Measurements from ENCODE around the gene ANO8.

The ANO8 gene

DNA sequence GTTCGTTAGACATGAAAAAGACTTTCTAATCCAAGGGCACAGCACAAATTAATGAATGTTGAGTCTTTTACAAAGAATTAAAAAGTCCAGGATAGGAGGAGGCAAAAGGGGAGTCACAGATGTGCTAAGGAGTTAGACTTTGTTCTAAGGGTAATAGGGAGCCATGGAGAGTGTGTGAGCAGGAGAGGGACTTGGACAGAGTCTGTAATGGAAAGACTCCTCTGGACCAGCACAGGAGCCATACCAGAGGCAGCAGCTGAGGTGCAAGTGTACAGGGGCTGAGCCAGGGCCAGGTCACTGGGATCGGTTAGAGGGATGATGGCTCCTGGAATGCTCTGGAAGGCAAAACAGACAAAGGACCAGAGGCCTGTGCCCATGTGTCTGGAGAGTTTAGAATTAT is 13.2 kb upstream of the ANO8 start:
- DNase-seq (ENCODE audit: low read depth in 2 of 2) = no peak

DNA sequence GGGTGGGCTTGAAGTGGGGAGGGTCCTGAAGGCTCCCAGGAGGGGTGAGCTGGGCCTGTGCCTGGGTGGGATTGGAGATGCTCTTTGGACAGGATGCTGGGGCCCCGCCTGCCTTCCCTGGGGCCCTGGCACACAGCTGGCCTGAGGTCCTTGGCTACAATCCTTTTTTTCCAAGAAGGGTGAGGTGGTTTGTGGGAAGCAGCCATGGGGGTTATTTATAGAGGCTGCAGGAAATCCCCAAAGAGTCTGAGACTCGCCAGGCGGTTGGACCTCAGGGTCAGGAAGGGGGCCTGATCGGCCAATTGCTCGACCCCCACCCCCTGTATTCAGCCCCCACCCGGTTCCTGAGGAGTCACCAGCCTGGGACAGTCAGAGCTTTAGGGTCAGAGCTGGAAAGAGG is 12.7 kb upstream of the ANO8 start:
- DNase-seq (ENCODE audit: low read depth in 2 of 2) = no peak

DNA sequence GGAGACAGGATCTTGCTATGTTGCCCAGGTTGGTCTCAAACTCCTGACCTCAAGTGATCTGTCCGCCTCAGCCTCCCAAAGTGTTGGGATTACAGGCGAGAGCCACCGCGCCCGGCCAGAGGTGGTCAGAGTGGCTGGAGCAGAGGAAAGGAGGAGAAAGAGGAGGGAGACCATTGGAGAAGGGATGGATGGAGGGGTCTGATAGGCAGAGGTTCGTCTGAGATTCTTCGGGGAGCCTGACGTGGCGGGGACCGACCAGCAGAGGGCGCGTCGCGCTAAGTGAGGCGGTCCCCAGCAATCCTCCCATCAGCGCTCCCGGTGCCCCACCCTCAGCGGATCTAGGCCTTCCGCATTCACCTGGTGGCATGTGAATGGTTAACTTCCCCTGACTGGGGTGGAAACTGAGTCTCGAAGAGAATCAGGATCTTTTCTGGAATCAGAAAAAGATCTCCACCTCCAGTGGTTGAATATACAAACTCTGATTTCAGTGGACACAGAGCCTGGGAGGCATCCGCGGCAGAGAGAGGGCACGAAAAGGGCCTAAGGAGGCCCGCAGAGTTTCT is 11.5 kb upstream of the ANO8 start:
- DNase-seq (ENCODE audit: low read depth in 2 of 2) = peak; percentile 54

DNA sequence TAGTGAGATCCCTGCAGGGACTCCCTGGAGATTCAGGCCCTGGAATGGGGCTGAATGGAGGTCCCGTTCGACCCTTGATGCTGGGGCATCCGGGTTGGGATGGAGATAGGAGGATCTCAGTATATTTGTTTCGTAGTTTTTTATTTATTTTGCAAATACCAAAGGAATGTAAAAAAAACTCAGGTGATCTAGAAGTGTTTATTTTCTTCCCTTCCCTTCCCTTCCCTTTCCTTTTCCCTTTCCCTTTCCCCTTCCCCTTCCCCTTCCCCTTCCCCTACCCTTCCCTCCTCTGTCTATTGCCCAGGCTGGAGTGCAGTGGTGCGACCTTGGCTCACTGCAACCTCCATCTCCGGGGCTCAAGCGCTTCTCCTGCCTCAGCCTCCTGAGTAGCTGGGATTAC is 7.2 kb upstream of the ANO8 start:
- no peak for DNase-seq (ENCODE audit: low read depth in 2 of 2)

DNA sequence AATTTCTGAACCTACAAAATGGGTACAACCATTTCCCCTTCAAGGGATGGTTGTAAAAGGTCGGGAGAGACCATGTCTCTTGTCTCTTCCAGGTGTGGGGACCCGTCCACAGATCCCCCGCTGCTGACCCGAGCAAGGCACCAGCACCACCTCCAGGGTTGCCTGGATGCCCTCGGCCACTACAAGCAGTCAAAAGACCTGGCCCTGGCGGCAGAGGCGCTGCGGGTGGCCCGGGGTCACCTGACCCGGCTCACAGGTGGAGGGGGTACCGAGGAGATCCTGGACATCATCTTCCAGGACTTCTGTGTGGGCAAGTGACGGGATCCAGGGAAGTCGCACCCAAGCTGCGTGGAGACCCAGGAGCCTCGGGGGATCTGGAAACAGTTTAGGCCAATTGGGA is 6.7 kb upstream of the ANO8 start:
- no peak for DNase-seq (ENCODE audit: low read depth in 2 of 2)

DNA sequence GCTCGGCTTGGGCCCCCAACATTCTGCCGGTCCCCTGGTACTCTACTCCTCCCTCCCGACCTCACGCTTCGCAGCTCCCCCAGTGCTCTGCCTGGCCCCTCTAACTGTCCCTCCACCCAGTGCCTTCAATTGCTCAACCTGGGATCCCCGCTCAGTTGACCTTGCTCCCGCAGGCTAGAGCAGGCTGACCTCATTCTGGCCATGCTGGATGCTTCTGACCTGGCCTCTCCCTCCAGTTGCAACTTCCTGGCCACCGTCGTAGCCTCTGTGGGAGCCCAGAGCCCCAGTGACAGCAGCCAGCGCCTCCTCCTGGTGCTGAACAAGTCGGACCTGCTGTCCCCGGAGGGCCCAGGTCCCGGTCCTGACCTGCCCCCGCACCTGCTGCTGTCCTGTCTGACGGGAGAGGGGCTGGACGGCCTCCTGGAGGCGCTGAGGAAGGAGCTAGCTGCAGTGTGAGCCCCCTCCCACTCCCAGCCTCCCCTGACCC is 6.3 kb upstream of the ANO8 start:
- DNase-seq (ENCODE audit: low read depth in 2 of 2) = no peak

DNA sequence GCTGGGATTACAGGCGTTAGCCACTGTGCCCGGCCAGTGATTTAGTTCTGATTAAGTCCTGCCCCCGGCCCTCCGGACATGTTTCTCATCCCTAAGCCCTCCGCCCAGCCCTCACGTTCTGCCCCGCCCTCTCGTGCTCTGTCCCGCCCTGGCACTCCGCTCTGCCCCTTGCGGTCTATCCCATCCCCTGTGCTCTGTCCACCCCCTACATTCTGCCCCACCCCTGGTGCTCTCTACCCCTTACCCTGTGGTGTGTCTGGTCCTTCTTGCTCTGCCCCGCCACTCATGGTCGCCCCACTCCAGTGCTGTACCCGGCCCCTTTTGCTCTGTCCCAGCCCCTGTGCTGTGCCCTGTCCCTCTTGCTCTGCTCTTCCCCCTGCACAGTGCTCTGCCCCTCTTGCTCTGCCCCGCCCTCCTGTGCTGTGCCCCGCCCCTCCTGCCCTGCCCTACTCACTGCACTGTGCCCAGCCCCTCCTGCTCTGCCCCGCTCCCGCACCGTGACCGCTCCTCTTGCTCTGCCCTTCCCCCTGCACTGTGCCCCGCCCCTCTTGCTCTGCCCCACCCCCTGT is 5.7 kb upstream of the ANO8 start:
- no peak for DNase-seq (ENCODE audit: low read depth in 2 of 2)

DNA sequence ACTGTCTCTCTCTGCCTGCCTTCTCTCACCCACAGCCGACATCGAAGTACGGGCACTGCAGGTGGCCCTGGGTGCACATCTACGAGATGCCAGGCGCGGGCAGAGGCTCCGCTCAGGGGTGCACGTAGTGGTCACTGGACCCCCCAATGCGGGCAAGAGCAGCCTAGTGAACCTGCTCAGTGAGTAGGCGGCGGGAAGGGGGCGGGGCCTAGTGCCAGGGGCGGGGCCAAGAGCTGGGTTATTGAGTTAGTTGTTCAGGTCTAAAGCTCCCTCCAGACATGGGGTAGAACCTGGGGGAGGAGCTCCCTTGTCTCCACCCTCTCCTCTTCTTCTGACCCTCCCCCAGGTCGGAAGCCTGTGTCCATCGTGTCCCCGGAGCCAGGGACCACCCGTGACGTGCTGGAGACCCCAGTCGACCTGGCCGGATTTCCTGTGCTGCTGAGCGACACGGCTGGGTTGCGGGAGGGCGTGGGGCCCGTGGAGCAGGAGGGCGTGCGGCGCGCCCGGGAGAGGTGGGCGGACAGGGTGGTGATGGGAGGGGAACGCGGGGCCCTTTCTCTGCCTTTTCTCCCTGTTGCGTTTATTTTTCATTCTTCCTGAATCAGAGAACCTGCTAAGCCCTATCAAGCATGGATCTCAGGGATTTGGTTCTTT is 4.6 kb upstream of the ANO8 start:
- DNase-seq (ENCODE audit: low read depth in 2 of 2) = no peak

DNA sequence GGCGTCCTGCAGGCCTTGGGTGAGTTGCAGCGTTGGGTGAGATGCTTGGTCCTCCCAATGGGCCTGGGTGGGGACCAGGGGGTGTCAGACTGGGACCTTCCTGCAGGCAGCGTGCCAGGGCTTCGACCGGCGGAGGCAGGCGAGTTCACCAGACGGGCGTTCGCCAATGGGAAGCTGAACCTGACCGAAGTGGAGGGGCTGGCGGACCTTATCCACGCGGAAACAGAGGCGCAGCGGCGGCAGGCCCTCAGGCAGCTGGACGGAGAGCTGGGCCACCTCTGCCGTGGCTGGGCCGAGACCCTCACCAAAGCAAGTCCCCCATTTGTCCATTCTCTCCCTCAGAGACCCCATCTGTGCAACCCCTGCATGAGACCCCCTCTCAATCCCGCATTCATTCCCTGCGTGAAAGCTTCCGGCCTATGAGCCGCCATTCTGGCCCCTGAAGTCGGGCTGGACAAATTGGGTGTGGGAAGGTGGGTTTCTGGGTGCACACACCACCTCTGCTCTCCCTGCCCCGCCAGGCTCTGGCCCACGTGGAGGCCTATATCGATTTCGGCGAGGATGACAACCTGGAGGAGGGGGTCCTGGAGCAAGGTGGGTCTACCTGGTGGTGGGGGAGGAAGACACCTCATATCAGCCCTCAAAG is 3.9 kb upstream of the ANO8 start:
- DNase-seq (ENCODE audit: low read depth in 2 of 2) = no peak

DNA sequence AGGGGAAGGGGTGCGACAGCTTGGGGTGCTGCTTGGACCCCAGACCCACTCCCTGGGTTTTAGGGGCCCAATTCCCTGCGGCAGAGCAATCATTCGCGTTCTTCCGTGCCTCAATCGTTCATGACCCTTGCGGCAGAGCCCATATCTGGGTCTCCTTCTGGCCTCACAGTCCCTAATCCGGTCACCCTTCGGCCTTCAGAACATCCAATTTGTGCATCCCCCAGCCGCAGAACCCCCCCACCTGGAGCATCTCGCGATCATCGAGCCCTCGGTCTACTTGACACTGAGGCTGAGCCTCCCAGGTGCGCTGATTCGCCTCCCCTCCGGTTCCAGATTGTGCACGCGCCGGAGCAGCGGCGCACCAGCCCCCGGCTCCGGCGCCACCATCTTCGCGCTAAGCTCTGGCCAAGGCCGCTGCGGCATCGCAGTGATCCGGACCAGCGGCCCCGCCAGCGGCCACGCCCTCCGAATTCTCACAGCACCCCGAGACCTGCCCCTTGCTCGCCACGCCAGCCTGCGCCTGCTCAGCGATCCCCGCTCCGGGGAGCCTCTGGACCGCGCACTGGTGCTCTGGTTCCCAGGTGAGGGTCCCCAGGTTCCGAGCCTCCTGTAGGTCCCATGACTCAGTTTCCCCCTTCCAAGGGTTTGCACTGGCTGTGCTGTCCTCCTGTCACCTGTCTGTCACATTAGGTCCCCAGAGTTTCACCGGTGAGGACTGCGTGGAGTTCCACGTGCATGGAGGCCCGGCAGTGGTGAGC is 3.2 kb upstream of the ANO8 start:
- DNase-seq (ENCODE audit: low read depth in 2 of 2) = no peak

DNA sequence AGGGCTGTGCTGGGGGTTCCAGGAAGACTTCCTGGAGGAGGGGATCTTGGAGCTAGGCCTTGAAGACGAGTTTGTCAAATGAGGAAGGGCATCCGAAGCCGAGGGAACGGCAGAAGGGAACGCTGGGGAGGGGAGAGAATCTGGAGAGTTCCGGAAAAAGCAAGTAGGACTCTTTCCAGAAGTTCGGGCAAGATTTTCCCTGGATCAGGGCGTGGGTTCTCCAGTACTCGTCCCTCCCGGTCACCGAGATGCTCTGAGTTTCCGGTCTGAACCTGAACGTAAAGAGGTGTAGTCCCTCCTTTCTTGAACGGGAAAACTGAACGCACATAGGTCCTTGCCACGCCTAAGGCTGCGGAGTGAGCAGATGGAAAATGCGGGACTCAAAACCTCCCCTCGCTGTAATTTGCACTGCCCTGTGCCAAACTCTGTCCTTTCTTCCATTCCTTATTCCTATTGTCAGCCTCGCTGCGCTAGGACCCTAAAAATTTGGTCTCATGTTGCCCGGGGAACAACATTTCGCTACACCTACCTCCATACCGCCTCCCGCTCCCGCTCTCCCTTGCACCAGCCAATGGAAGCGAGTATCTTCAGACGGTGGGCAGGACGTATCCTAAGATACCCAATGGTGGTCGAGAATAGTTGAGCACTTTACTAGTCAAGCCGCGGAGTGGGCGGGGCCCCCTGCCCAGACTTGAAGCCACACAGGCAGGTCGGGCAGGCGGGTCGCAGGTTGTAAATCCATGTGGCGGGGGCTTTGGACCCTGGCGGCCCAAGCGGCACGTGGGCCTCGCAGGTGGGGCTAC is 2.4 kb upstream of the ANO8 start, which contains the start of gene GTPBP3:
Gene GTPBP3 (plus strand): TSS at position 682 of the 803 bp plus-strand sequence. CDS start 59 bp downstream, at position 741.
- peak; percentile 93 to 94 for DNase-seq (ENCODE audit: low read depth in 2 of 2)

DNA sequence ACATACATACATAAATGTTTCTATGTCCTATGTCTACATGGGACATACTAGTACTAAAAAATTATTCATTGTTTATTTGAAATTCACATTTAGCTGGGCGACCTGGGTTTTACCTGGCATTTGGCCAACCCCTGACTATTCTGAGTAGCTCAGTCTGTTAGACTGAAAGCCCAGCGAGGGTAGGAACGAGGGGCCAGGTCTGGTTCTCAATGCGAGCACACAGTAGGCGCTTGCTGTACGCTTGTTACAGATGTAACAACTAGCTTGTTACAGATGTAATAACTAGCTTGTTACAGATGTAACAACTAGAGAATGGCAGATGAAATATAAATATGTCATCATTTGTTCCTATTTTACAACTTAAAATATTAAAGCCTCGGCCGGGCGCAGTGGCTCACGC is 920 bp upstream of the ANO8 start:
- DNase-seq (ENCODE audit: low read depth in 2 of 2) = no peak

DNA sequence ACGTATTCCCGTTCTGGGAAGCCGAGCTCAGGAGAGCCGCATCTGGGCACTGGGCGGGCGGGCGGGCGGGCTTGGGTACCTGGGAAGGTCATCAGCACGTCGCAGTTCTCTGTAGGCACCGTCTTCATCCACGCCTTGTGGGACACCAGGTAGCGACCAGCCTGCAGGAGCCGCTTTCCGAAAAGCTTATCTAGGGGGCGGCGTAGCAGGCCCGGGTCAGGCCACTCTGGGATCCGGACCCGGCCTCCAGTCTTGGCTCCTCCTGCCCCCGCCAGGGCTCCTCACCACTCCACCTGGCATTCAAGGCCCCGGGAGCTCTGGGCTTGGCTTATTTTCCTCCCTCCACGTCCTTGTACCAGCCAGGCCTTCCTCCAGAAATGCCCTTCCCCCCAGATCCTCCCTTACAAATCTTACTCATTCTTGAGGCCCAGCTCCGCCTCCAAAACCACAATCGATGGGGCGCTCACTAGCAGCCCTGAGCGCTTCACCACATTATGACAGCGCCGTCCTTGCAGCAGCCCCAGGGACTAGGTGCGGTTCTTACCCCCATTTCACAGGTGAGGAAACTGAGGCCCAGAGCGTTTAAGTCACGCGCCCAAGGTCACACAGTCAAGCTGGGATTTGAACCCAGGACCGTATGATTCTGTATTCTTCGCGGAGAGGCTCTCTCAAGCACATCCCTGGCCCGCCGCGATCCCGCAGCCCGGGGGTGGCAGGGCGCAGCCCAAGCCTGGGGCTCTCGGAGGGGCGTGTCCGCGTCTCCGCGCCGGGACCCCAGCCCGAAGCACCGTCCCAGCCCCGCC is 843 bp downstream of the ANO8 start:
- DNase-seq (ENCODE audit: low read depth in 2 of 2) = peak; percentile 52 to 75

DNA sequence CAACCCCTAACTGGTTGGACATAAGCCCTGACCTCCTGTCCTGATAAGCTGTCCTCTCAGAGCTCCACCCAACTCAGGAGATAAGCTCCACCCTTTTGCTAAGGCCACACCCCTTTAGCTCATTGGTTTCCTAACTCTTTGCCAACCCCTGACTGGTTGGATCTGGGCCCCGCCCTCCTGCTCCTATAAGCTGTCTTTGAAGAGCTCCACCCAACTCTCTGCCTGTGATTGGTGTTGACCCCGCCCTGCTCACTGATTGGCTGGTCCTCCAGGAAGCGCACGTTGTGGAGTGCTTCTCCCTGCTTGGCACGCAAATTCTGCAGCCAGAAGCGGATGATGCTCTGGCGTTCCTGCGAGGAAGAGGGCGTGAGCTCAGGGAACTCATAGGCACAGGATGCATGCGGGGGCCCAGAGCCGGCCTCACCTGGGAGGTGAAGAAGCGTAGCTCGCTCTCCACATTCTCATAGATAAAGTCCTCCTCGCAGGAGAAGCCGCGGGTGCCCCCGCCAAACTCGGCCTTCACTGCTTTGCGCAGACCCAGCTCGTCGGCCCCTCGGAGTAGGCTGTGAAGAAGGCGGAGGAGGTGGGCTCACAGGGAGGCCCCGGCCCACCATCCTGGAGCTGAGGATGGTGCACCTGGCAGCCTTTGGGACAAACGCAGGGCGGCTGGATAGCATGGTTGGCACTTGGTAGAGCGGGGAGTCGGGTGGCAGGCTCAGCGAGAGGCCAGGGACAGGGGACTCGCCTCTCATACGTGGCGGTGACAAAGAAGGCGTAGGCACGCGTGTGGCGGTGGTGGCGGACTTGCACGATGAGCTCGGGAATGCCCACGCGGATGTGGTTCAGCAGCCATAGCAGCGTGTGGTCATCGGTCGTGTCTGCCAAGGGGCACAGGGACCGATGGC is 1.7 kb downstream of the ANO8 start:
- no peak for DNase-seq (ENCODE audit: low read depth in 2 of 2)

DNA sequence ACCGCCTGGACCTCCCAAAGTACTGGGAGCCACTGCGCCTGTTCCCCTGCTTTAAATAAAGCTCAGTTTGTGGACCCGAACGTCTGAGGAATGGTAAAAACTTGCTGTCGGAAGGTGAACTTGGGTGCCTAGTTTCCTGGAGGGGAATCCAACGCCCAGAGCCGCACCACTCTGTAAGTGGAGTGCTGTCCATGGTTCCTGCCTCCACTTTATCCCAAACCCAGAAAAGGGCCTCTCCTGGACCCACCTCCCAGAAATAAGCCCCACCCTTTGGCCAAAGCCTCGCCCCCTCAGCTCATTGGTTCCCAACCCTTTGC is 2.3 kb downstream of the ANO8 start:
- no peak for DNase-seq (ENCODE audit: low read depth in 2 of 2)

DNA sequence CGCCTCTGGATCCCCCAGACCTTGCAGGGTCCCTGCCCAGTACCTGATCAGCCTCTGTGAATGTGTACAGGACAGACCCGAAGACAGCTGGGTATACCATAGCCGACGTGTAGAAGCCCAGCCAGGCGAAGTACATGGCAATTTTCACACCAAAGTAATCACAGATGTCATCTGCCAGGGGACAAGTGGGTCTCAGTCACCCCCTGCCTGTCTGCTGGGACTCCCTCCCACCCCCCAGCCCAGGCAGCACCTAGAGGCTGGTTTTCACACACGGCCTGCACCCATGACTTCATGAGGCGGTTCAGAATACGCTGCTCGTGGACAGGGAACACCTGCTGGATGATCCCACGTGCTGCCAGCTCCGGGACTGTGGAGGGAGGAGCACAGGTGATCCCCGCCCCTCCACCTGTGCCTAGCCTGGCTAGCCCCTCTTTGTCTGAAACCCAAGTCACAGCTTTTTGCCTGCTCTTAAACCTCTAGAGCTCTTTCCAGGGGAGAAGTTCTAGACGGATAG is 3.6 kb downstream of the ANO8 start:
- no peak for DNase-seq (ENCODE audit: low read depth in 2 of 2)

DNA sequence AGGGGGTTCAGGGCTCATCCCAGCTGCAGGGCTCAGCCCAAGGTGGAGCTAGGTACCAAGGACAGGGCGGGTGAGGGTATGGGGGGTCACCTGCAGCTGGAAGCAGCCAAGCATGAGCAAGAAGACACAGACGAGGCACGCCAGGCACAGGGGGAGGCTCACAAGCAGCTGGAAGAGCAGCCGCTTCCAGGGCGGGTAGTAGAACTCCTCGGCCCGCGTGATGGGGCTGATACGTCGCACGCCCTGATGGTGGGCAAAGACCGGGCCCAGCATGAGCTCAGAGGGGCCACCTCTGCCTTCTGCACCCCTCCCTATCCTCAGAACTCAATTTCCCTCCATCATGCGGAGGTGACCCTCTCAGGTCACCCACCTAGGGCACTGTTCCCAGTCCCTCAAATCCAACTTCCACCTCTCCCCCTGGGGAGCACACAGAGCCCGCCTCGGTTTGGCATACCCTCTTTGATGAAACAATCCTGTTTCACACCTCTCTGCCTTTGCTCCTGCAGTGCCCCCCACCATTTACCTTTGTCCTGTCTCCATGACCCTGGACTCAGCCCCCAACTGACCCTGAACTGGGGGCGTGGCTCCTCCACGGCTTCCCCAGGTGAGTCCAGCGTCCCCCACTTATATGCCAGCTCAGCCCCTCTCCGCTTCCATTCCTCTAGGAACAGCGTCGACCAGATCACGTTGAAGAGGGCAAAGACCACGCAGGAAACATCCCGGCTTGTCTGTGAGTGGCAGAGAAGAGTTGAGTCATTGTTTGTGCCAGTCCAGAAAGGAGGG is 4.2 kb downstream of the ANO8 start:
- DNase-seq (ENCODE audit: low read depth in 2 of 2) = no peak
